DOHH2 (cell line): ENCODE measurements around the gene E2F2.

Experiments
- H3F3A ChIP-seq: fragments of 200-600 bp; sonication (generic), shearing (Covaris generic); 2 replicates; pipeline ENCODE4 v1.6.0; 2016; ENCODE audit warnings: antibody characterized with exemption, mild to moderate bottlenecking; ENCODE audit not compliant: control insufficient read depth, insufficient read depth
- H3K27ac ChIP-seq: fragments of 200-600 bp; sonication (generic); 2 replicates; pipeline ENCODE4 v1.5.1; 2014; ENCODE audit warnings: low read depth, mild to moderate bottlenecking, low read length, moderate library complexity
- H3K27me3 ChIP-seq: fragments of 200-600 bp; sonication (generic); 2 replicates; pipeline ENCODE4 v1.6.1; 2014; ENCODE audit warnings: mild to moderate bottlenecking, low read length, mixed read lengths; ENCODE audit not compliant: control insufficient read depth
- H3K36me3 ChIP-seq: fragments of 200-600 bp; sonication (generic); 2 replicates; pipeline ENCODE4 v1.6.1; 2014; ENCODE audit warnings: mild to moderate bottlenecking, low read length, moderate library complexity, mixed read lengths; ENCODE audit not compliant: control insufficient read depth
- H3K4me1 ChIP-seq: fragments of 200-600 bp; sonication (generic); 2 replicates; pipeline ENCODE4 v1.6.1; 2014; ENCODE audit warnings: mild to moderate bottlenecking, low read length, mixed read lengths; ENCODE audit not compliant: control insufficient read depth
- H3K4me2 ChIP-seq: fragments of 200-600 bp; sonication (generic); 2 replicates; pipeline ENCODE4 v1.6.0; 2014; ENCODE audit warnings: mild to moderate bottlenecking, low read length, moderate library complexity
- H3K4me3 ChIP-seq: fragments of 200-600 bp; sonication (generic); 2 replicates; pipeline ENCODE4 v1.5.1; 2014; ENCODE audit warnings: mild to moderate bottlenecking, low read length, mixed read lengths
- H3K79me2 ChIP-seq: fragments of 200-600 bp; sonication (generic); 2 replicates; pipeline ENCODE4 v1.6.1; 2014; ENCODE audit warnings: mild to moderate bottlenecking, low read length, mixed read lengths; ENCODE audit not compliant: control insufficient read depth
- H3K9me2 ChIP-seq: fragments of 200-600 bp; sonication (generic); replicated peaks from 2 replicates; pipeline ENCODE4 v1.6.1; 2014; ENCODE audit warnings: mild to moderate bottlenecking, low read length, mixed read lengths; ENCODE audit not compliant: control insufficient read depth
- H3K9me3 ChIP-seq: fragments of 200-600 bp; sonication (generic); 2 replicates; pipeline ENCODE4 v1.6.1; 2014; ENCODE audit warnings: antibody characterized with exemption, low read length, mixed read lengths; ENCODE audit not compliant: control insufficient read depth, insufficient read depth
- H4K20me1 ChIP-seq: fragments of 200-600 bp; sonication (generic); 2 replicates; pipeline ENCODE4 v1.6.0; 2014; ENCODE audit warnings: low read depth, mild to moderate bottlenecking, antibody characterized with exemption, low read length, moderate library complexity; ENCODE audit not compliant: control insufficient read depth, insufficient read depth
- EZH2phosphoT487 ChIP-seq: fragments of 200-600 bp; sonication (generic); IDR thresholded peaks from 2 replicates; pipeline ENCODE4 v1.6.1; 2017; ENCODE audit warnings: borderline replicate concordance, mild to moderate bottlenecking, antibody characterized with exemption, low read length, moderate library complexity, mixed read lengths
- TF ChIP-seq, protein P1 (sequence below): fragments of 200-600 bp; sonication (generic); IDR thresholded peaks from one replicate; pipeline ENCODE4 v1.5.1; 2014; ENCODE audit warnings: antibody characterized with exemption, mild to moderate bottlenecking, low read depth, low read length; ENCODE audit not compliant: poor library complexity, severe bottlenecking

The E2F2 gene

DNA sequence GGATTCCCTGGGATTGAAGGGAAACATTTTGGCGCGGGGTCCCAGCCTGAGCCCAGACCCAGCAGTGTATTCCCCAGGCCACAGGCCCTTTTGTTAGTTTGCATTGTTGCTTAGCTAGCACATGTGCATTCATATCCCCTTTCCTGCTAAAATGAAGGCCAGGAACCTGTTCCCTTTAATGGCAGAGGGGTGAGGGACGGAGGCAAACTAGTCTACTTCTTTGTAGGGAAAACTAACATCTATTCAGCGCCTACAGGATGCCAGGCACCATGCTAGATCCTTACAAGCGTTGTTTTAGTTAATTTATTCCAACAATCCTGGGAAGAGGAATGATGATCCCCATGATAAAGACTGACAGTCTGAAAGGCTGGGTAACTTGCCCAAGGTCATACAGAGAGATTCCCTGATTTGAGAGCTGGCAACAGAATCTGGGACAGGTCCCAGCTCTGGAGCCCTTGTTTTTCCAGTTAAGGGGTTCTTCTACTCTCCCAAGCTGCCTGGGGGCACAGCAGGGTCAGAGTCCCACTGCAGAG lies 595 bp upstream of the E2F2 start:
- H3K4me1 ChIP-seq, result peaks cover 70% of the 10 kb centered on the region
- peaks cover 47% of the 10 kb centered on the region for H3F3A ChIP-seq
- H3K27me3 ChIP-seq, result no peaks in the 10 kb centered on the region

GRCh38 chr1:23530087-23530746 lies 816 bp downstream of the E2F2 start:
- peak overlapping the region; percentile 84 for H3K4me3 ChIP-seq
- H3F3A ChIP-seq, result peaks cover 51% of the 10 kb centered on the region
- no peaks in the 10 kb centered on the region for H3K27me3 ChIP-seq
- peaks cover 74% of the 10 kb centered on the region for H3K4me1 ChIP-seq
- peaks cover 56% of the 10 kb centered on the region for H3K36me3 ChIP-seq
- H3K79me2 ChIP-seq, result peaks cover 70% of the 10 kb centered on the region
- H4K20me1 ChIP-seq, result peaks cover 3% of the 10 kb centered on the region; the same call in 1 of the 2 replicates
- TF ChIP-seq EZH2phosphoT487, result no peak
- TF ChIP-seq, protein P1, sequence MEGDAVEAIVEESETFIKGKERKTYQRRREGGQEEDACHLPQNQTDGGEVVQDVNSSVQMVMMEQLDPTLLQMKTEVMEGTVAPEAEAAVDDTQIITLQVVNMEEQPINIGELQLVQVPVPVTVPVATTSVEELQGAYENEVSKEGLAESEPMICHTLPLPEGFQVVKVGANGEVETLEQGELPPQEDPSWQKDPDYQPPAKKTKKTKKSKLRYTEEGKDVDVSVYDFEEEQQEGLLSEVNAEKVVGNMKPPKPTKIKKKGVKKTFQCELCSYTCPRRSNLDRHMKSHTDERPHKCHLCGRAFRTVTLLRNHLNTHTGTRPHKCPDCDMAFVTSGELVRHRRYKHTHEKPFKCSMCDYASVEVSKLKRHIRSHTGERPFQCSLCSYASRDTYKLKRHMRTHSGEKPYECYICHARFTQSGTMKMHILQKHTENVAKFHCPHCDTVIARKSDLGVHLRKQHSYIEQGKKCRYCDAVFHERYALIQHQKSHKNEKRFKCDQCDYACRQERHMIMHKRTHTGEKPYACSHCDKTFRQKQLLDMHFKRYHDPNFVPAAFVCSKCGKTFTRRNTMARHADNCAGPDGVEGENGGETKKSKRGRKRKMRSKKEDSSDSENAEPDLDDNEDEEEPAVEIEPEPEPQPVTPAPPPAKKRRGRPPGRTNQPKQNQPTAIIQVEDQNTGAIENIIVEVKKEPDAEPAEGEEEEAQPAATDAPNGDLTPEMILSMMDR, result no peak
- H3K27ac ChIP-seq, result peak overlapping the region; percentile 99
- H3K9me2 ChIP-seq, result no peaks in the 10 kb centered on the region
- no peaks in the 10 kb centered on the region for H3K9me3 ChIP-seq
- peak overlapping the region; percentile 95 for H3K4me2 ChIP-seq

More for the DNA sequence above, 595 bp upstream of the E2F2 start:
- peaks cover 44% of the 10 kb centered on the region for H3K36me3 ChIP-seq
- peaks cover 55% of the 10 kb centered on the region for H3K79me2 ChIP-seq
- peak overlapping the region; percentile 99 for H3K27ac ChIP-seq
- H3K4me3 ChIP-seq, result peak overlapping the region; percentile 76
- H4K20me1 ChIP-seq, result no peaks in the 10 kb centered on the region
- no peaks in the 10 kb centered on the region for H3K9me3 ChIP-seq
- peak overlapping the region; percentile 93 for H3K4me2 ChIP-seq
- TF ChIP-seq, protein P1, result peak; percentile 46
- TF ChIP-seq EZH2phosphoT487, result no peak
- no peaks in the 10 kb centered on the region for H3K9me2 ChIP-seq

- Histone ChIP-seq H3K27ac (peak overlapping the region; percentile 99), H3K9me2 (no peaks in the 10 kb centered on the region), H3K4me2 (peak overlapping the region; percentile 95)
Measured at GRCh38 chr1:23529146-23530086, 1.6 kb downstream of the E2F2 start.

More at GRCh38 chr1:23529146-23530086, 1.6 kb downstream of the E2F2 start:
- Histone ChIP-seq H3K79me2 (peaks cover 78% of the 10 kb centered on the region), H4K20me1 (peaks cover 4% of the 10 kb centered on the region; the same call in 1 of the 2 replicates), H3F3A (peaks cover 47% of the 10 kb centered on the region), H3K9me3 (no peaks in the 10 kb centered on the region), H3K4me3 (peak overlapping the region; percentile 84), H3K27me3 (no peaks in the 10 kb centered on the region), H3K36me3 (peaks cover 64% of the 10 kb centered on the region), H3K4me1 (peaks cover 77% of the 10 kb centered on the region)
- TF ChIP-seq EZH2phosphoT487, result no peak
- TF ChIP-seq, protein P1, result no peak
